ENCODE data around the gene NAT8L. TPM values are rescaled to one million over a fixed set of nuclear protein-coding genes. Genes with fewer than 3 reads are reported as not detected.

NAT8L gene
- total and polyA plus RNA-seq, 4 experiments from 2014 or later = not detected

DNA sequence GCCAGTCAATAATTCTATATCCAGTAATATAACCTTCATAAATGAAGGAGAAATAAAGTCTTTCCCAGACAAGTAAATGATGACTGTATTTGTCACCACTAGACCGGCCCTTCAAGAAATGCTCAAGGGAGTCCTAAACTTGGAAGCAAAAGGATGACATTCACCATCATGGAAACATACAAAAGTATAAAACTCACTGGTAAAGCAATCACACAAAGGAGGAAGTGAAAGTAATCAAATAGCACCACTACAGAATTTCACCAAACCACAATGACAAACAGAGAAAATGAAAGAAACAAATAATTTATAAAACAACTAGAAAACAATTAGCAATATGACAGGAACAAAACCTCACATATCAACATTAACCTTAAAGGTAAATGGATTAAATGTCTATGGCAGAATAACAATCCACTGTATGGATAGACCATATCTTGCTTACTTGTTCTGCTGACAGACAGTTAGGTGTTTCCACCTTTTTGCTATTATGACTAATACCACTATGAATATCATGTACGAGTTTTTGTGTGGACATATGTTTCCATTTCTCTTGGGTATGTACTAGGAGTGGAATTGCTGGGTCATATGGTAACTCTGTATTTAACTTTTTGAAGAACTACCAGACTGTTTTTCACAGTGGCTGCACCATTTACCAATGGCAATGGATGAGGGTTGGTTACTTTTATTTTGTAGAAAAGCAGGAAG is 44.9 kb downstream of the NAT8L start:
- no peaks in the 10 kb centered on the region for H3K27me3 ChIP-seq (ENCODE audit: insufficient read depth, low read length)

DNA sequence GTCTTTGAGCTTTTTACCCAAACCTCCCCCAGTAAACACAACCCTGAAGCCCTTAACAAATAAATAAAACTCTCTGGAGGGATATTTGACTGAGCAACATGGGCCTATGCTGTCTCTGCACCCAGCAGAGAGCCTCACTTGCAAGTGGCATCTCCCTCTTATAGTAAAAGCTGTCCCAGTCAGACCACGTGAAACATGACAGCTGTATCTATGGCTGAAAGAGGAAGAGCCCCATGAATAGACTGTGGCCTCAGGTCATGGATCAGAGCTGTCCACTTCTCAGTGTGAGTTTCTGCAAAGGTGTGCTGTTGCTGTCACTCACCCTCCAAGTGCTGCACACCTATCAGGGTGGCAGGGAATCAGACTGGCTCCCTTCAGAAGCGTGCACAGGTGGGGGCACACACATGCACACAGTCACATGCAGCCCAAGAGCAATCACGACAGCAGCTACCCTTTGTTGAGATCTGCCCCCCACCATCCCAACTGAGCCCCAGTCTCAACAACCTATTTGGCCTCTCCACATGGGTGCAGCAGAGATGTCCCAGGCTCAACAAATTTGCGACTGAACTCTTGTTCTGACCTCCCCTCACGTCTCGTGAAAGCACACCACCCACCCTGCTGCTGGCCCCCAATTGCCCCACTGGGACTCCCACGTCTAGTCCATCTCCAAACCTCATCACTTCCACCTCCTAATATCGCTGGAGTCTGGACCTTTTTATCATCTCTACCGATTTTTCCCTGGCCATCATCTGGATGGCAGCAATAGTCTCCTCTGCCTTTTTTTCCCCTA is 45.6 kb downstream of the NAT8L start:
- ChIA-PET CTCF (ENCODE audit: partially characterized antibody) (no interaction called here), POLR2A (ENCODE audit: partially characterized antibody) (no interaction called here)
- H3K9me3 Mint-ChIP-seq = peaks cover 2 to 35% (median 22%) of the 10 kb centered on the region in 8 donors
- Histone ChIP-seq H3K4me3 (ENCODE audit: low read length in 2 of 2) (no peak overlapping the region), H3K27ac (ENCODE audit: low read depth, low read length) (no peak overlapping the region), H3K4me1 (ENCODE audit: insufficient read depth, low read length) (no peaks in the 10 kb centered on the region), H3K9me3 (ENCODE audit: control insufficient read depth in 1 of 2, low read length in 2 of 2) (peaks cover 0 to 14% of the 10 kb centered on the region in 2 donors), H3K27me3 (ENCODE audit: insufficient read depth, low read length) (no peaks in the 10 kb centered on the region), H3K36me3 (ENCODE audit: insufficient read depth, low read length) (no peaks in the 10 kb centered on the region)
- peaks cover 4% of the 10 kb centered on the region in 2 donors for H3K36me3 Mint-ChIP-seq
- H3K27me3 Mint-ChIP-seq = peaks cover 3 to 13% of the 10 kb centered on the region in 2 donors
- no peak overlapping the region for H3K27ac Mint-ChIP-seq
- no peak for DNase-seq
- no peak overlapping the region for H3K4me3 Mint-ChIP-seq
- no peaks in the 10 kb centered on the region for H3K4me1 Mint-ChIP-seq
- intact Hi-C loops (cut with micrococcal nuclease) = no loop called here

More for the DNA sequence above, 44.9 kb downstream of the NAT8L start:
- POLR2A ChIA-PET (ENCODE audit: partially characterized antibody) = no interaction called here
- Mint-ChIP-seq H3K4me3 (no peak overlapping the region), H3K9me3 (peaks cover 2 to 35% (median 22%) of the 10 kb centered on the region in 8 donors), H3K27ac (no peak overlapping the region), H3K27me3 (peaks cover 3 to 16% of the 10 kb centered on the region in 2 donors), H3K4me1 (no peaks in the 10 kb centered on the region), H3K36me3 (peaks cover 4 to 7% of the 10 kb centered on the region in 2 donors)
- intact Hi-C loops (cut with micrococcal nuclease) = no loop called here
- Histone ChIP-seq H3K4me3 (ENCODE audit: low read length in 2 of 2) (no peak overlapping the region), H3K4me1 (ENCODE audit: insufficient read depth, low read length) (no peaks in the 10 kb centered on the region), H3K9me3 (ENCODE audit: control insufficient read depth in 1 of 2, low read length in 2 of 2) (peaks cover 0 to 14% of the 10 kb centered on the region in 2 donors), H3K27ac (ENCODE audit: low read depth, low read length) (no peak overlapping the region), H3K36me3 (ENCODE audit: insufficient read depth, low read length) (no peaks in the 10 kb centered on the region)
- CTCF ChIA-PET (ENCODE audit: partially characterized antibody) = no interaction called here
- no peak for DNase-seq

DNA sequence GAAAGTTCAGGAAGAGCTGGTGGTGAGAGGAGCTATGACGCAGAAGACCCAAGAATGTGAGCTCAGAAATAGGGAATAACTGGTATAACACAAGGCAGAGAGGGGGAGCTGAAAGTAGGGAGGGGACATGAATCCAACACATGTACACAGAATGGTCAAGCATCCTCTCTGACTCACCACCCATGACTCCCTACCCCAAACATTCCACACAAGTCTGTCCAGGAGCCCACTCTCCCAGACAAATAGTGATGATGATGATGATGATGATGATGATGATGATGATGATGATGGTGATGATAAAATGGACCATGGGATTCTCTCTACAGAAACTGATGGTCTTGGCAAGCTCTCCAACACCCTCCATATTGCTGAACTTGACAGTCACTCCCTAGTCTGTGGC is 46.4 kb downstream of the NAT8L start:
- no peak overlapping the region for H3K4me3 Mint-ChIP-seq
- ChIA-PET CTCF (ENCODE audit: partially characterized antibody) (no interaction called here), POLR2A (ENCODE audit: partially characterized antibody) (no interaction called here)
- Histone ChIP-seq H3K9me3 (ENCODE audit: control insufficient read depth in 1 of 2, low read length in 2 of 2) (peaks cover 0 to 14% of the 10 kb centered on the region in 2 donors), H3K4me3 (ENCODE audit: low read length in 2 of 2) (no peak overlapping the region), H3K27ac (ENCODE audit: low read depth, low read length) (no peak overlapping the region), H3K36me3 (ENCODE audit: insufficient read depth, low read length) (no peaks in the 10 kb centered on the region), H3K27me3 (ENCODE audit: insufficient read depth, low read length) (no peaks in the 10 kb centered on the region), H3K4me1 (ENCODE audit: insufficient read depth, low read length) (no peaks in the 10 kb centered on the region)
- H3K27me3 Mint-ChIP-seq = peaks cover 6 to 13% of the 10 kb centered on the region in 2 donors
- no peak for DNase-seq
- intact Hi-C loops (cut with micrococcal nuclease) = no loop called here
- H3K4me1 Mint-ChIP-seq = no peaks in the 10 kb centered on the region
- peaks cover 2 to 33% (median 21%) of the 10 kb centered on the region in 8 donors for H3K9me3 Mint-ChIP-seq
- no peak overlapping the region for H3K27ac Mint-ChIP-seq
- peaks cover 4% of the 10 kb centered on the region in 2 donors for H3K36me3 Mint-ChIP-seq

DNA sequence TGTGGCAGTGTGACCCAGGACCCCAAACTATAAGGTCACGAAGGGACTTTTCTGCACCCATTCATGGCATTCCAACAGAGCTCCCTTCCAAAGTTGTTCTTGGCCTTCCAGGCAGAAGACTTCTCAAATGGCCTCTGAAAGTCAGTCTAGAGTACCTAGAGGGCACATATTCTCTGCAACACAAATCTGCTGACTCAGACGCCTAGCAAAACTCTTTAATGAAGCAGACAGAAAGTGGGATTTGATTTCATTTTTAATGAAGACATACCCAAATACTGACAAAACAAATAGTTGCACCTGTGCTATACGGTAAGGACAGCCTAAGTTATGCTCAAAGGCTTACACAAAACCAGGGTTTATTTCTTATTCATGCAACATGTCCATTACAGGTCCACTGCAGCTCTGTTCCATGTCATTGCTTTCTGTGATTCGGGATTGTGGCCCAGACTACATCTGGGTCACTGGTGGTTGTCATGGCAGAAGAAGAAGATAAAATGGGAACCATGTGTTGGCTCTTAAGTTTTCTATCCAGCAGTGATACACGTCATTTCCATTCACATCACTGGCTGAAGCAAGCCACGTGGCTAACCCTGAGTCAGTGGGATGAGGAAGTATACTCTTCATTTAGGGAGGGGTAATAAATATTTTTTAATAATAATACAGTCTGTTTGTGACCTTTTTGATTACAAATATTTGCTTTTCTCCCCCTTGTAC is 57.7 kb downstream of the NAT8L start:
- intact Hi-C loops (cut with micrococcal nuclease) = no loop called here
- Histone ChIP-seq H3K4me3 (ENCODE audit: low read length in 2 of 2) (no peak overlapping the region), H3K27me3 (ENCODE audit: insufficient read depth, low read length) (no peaks in the 10 kb centered on the region), H3K9me3 (ENCODE audit: control insufficient read depth in 1 of 2, low read length in 2 of 2) (no peaks in the 10 kb centered on the region), H3K36me3 (ENCODE audit: insufficient read depth, low read length) (no peaks in the 10 kb centered on the region), H3K27ac (ENCODE audit: low read depth, low read length) (no peak overlapping the region), H3K4me1 (ENCODE audit: insufficient read depth, low read length) (no peaks in the 10 kb centered on the region)
- ChIA-PET POLR2A (ENCODE audit: partially characterized antibody) (no interaction called here), CTCF (ENCODE audit: partially characterized antibody) (no interaction called here)
- H3K4me1 Mint-ChIP-seq = no peaks in the 10 kb centered on the region
- no peaks in the 10 kb centered on the region for H3K36me3 Mint-ChIP-seq
- peaks cover 0 to 2% (median 0%) of the 10 kb centered on the region in 8 donors for H3K9me3 Mint-ChIP-seq
- H3K4me3 Mint-ChIP-seq = no peak overlapping the region
- H3K27ac Mint-ChIP-seq = no peak overlapping the region
- H3K27me3 Mint-ChIP-seq = no peaks in the 10 kb centered on the region
- no peak for DNase-seq

Other genes with a start within 250 kb of the NAT8L start
- 10 to 100 TPM; 38.8 to 42.8 TPM for gene LETM1, start 203.2 kb upstream of the NAT8L start, total RNA-seq
- gene LETM1, start 203.2 kb upstream of the NAT8L start, polyA plus RNA-seq = 10 to 100 TPM in 1 of 2 donors, 1 to 10 TPM in 1; 6.5 to 12.2 TPM
- gene NSD2, start 187.9 kb upstream of the NAT8L start, total RNA-seq = 10 to 100 TPM; 54.8 to 57.4 TPM
- 10 to 100 TPM in 1 of 2 donors, 1 to 10 TPM in 1; 1.1 to 11.7 TPM for gene NSD2, start 187.9 kb upstream of the NAT8L start, polyA plus RNA-seq
- 10 to 100 TPM; 47.0 to 48.3 TPM for gene NELFA, start 50.4 kb upstream of the NAT8L start, total RNA-seq
- 10 to 100 TPM; 12.1 to 37.5 TPM for gene NELFA, start 50.4 kb upstream of the NAT8L start, polyA plus RNA-seq
- gene HAUS3, start 182.8 kb downstream of the NAT8L start, total RNA-seq = 10 to 100 TPM; 35.9 to 39.2 TPM
- gene HAUS3, start 182.8 kb downstream of the NAT8L start, polyA plus RNA-seq = 10 to 100 TPM; 24.8 to 43.9 TPM
- 1 to 10 TPM; 3.8 to 4.4 TPM for gene POLN, start 182.8 kb downstream of the NAT8L start, total RNA-seq
- gene POLN, start 182.8 kb downstream of the NAT8L start, polyA plus RNA-seq = 1 to 10 TPM in 1 of 2 donors, under 1 TPM in 1; 0.24 to 1.8 TPM
- 10 to 100 TPM; 66.5 to 67.5 TPM for gene MXD4, start 202.8 kb downstream of the NAT8L start, total RNA-seq
- 10 to 100 TPM; 31.9 to 48.9 TPM for gene MXD4, start 202.8 kb downstream of the NAT8L start, polyA plus RNA-seq